ENCODE results near the gene SLC52A3.

GRCh38 chr20:775679-776135 is 7.4 kb upstream of the SLC52A3 start:
- TF ChIP-seq ELF4 (IDR thresholded peaks at IDR 0.05) = no peak
- no peak for TF ChIP-seq PKNOX1 (IDR thresholded peaks at IDR 0.05)
- TF ChIP-seq FOXK2 (IDR thresholded peaks at IDR 0.05) = no peak
- TF ChIP-seq FOXA1 (IDR thresholded peaks at IDR 0.05) = no peak
- no peak for TF ChIP-seq SP1 (IDR thresholded peaks at IDR 0.05)
- TF ChIP-seq CTBP1 (IDR thresholded peaks at IDR 0.05; ENCODE audit: borderline replicate concordance) = no peak
